NCI-H2107 (cell line): Measurements from ENCODE around the gene PBRM1.

Source experiments
- DNase-seq: peaks from one replicate; lab custom pipeline; 2025; lab: John Stamatoyannopoulos, UW

Gene PBRM1

DNA sequence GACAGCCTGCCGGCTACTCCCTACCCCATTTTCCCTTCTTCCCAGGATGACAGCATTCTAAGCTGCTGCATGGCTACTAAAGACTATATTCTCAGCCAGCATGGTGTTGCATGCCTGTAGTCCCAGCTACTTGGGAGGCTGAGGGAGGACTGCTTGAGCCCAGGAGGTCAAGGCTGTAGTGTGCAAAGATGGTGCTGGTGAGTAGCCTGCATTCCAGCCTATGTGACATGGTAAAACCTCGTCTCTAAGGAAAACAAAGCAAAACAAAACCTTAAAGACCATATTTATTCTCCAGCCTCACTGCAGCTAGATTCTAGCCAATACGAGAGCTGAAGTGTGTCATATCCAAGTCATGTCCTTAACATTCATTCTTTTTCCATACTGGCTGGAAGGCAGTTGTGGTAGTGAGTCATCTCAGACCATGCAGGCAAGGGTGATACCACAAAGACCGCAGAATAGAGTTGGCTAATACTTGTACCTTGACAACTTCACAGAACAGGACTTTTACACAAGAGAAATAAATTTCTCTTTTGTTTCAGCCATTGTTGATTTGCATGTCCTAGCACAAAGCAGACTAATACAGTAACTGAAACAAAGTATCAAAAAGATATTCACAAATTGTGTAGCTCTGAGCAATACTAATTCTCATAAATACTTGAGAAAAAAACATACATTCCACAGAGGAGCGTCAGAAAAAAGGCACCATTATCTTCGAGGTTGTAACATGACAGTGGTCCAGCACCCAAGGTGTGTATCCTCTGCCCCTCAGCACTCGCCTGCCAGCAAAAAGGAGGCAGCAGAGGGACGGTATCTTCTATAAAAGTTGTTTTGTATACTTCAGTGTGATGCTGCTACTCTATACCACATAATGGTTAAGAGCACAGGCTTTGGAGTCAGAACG, 14.8 kb downstream of the PBRM1 start:
- no peak for DNase-seq

DNA sequence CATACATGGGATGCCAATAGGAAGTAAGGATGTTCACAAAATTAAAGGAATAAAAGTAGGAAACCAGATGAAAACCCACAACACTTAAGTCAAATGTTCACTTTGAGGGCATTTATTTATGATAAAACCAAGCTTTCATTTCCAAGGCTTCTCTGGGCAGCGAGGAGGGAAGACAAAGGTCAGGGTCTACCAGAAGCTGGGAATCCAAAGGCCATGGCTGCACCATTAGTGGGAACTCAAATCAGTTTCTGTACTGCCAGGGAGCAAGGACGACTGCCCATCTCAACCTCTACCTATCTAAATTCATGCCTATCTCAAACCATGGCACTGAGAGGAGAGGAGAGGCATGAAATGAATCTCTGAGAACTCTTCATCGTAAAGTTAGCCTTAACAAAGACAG, 22.6 kb downstream of the PBRM1 start:
- no peak for DNase-seq

DNA sequence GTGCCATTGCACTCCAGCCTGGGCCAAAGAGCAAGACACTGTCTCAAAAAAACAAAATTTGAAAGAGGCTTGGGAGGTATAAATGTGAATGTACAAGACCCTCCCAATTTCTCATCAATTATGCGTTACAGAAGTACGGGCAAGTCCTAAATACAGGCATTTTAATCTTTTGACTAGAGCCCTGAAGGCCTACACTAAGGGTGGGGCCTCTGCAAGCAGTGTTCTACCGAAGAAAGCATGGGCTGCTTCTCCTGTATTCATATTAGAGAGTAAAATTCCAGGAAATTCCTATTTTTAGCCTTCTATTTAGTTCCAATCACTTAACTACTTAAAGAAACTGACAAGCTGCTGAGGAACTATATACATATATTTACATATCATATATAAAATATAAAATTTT, 25.7 kb downstream of the PBRM1 start:
- no peak for DNase-seq

DNA sequence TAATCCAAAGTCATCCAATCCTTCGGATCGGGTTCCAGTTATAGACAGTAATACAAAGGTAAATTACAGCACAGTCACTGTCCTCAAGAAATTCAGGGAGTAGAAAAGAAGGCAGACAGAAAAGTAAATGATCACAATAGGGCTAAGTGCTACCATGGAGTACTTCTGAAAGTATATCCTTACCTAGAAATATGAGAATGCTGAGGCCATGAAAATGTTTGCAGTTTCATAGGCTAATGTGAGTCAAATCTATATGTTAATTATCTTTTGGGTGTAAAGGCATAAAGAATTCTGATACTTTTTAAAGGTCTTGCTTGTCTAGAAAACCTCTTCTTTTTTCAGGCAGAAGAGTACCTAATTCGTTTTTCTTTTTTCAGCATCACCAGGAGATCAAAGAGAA, 29.8 kb downstream of the PBRM1 start:
- DNase-seq: no peak

DNA sequence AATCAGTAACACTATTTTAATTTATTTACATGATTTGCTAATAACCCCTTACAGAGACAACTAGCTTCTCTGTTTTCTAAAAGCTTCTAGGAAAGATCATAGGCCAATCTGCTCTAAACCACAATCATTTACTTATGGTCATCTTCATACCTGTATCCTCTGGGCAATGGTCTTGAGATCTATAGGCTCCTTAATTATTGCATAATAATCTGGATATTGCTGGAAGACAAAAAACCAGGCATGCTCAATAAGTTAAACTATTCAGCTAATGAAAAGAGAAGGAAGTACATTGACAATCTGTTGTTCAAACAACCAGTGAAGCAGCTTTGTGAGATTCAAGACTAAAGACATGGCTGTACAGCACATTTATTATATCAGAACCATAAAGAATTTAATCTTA, 34.1 kb downstream of the PBRM1 start:
- no peak for DNase-seq

DNA sequence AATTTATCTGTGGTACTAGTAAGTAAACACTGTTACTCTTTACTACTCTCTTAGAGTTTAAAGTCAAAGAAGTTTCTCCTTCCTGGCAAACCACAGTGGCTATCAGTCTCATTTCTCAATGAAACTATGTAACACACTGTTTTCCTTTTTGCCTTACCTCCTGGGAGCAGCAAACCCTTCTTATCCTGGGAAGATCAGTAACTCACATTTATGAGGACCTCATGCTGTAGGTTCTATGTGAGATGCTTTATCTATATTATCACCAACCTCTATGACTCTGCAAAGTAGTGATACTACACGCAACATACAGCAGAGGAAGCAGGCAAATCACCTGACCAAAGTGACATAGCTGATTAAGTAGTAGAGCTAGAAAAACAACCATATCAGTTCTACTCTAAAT, 35.3 kb downstream of the PBRM1 start:
- DNase-seq: no peak

DNA sequence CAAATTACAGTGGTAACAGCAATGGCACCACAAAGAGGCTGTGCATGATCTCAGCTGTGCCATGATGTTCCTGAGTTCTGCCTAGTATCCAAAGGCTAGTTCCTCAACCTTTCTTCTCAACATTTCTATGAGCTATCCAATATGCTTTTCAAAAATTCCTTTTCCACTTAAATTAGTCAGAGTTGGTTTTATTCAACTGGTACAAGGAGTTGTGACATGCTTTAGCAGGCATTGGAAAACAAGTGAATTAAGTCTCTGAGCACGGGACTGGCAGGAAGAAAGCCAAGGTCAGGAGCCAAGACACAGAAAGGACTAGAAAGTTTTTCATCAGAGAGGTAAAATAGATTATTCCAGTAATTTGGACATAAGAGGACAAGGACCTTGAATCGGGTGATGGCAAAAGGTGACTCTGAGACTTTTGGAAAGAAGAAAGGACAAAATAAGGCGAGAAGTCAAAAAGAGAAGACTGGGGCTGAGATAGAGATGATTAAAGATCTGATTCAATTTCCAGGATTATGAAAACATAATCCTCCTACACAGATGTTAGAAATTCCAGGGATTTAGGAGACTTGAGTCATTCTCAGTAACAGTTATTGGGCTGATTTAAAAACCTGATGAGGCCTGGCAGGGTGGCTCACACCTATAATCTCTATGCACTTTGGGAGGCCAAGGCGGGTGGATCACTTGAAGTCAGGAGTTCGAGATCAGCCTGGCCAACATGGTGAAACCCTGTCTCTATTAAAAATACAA, 36.1 kb downstream of the PBRM1 start:
- no peak for DNase-seq

DNA sequence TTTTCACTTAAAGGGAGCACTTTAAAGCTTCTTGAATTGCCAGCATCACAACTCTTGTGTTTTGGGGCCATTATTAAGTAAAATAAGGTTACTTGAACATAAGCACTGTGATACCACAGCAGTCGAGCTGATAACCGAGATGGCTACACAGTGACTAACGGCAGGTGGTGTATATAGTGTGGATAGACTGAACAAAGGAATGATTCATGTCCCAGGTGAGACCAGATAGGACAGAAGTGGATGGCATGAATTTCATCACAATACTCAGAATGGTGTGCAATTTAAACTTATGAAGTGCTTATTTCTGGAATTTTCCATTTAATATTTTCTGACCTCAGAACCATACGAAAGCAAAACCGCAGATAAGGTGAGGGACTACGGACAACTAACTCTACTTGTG, 40.2 kb downstream of the PBRM1 start:
- DNase-seq: no peak

DNA sequence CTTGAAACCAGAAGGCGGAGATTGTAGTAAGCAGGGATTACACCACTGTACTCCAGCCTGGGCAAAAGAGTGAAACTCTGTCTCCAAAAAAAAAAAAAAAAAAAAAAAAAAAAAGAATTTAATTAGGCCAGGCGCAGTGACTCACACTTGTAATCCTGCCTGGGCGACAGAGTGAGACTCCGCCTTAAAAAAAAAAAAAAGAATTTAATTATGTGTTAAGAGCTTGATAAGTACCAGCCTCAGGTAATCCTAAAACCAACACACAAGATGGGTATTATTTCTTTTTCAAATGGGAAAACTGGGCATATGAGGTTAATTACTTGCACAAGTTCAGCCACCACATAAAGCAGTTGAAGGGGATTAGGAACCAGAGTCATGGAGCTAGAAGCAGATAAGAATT, 49.0 kb downstream of the PBRM1 start:
- DNase-seq: peak; percentile 1

DNA sequence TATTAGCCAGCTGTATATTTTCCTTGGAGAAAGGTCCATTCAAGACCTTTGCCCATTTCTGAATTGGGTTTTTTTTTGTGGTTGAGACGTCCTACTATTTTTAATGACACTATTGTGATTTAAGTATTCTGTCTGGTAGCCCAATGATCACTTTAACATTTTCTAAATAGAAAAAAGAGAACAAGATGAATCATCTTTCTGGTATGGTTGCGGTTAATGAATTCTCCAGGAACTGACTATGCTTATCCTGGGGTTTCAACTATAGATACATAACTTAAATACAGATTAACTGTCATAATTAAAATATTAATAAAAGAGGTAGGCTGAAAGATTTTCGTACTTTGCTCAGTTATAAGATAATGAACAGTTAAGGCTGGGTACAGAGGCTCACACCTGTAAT, 51.9 kb downstream of the PBRM1 start:
- DNase-seq: no peak

DNA sequence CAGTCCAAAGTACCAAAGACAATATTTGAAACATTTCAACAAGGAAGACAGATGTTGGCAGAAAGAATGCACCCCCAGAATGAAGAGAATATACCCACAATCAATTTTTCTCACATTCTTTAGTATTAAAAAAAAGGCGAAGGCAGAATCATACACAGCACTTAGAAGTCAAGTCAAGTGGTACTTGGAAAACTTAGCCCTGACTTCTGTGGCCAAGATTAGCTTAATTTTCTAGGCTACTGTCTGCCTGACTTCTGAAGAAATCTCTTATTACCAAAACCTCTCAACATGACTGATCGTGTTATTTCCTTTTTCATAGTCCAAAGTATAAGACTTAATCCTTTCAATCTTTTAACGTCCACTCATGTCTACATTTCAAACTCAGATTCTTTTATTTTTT, 60.7 kb downstream of the PBRM1 start:
- no peak for DNase-seq

DNA sequence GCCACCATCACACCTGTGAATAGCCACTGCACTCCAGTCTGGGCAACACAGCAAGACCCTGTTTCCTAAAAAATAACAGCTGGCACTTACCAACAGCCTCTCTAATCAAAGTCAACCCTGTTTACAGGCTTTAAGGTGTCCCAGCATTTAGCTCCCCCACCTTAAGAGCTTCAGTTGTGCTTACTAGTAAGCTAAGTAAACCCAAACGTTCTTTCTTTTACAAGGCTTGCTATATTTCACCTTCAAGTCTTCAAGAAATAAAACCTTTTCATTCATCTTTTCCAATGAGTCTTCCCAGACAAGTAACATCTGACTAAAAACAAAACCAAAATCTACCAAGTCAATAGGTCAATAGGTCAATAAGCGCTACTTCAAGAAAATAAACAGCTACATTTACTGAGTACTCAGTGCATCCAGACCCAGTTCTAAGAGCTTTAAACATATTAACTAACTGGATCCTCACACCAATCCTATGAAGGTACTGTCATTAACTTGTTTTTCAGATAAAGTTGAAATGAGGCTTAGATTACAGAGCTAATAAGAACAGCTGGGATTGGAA, 62.4 kb downstream of the PBRM1 start:
- DNase-seq: no peak

DNA sequence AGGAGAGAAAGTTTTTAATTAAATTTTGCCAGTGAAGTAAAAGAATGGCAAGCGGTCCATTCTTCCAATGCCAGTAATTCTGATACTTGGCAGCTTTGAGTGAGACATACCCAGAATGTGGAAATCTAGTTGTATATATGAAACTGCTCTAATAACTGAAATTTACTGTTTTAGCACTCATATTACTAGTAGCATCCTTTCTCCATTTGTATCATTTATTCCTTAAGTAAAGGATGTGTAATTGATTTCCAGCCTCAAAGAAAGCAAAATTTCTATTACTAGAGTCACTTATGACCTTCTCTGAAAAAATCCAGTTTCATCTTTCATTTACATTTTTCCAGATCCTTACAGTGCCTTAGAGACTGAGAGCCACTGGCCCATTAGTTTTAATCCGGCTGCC, 65.1 kb downstream of the PBRM1 start:
- DNase-seq: no peak

DNA sequence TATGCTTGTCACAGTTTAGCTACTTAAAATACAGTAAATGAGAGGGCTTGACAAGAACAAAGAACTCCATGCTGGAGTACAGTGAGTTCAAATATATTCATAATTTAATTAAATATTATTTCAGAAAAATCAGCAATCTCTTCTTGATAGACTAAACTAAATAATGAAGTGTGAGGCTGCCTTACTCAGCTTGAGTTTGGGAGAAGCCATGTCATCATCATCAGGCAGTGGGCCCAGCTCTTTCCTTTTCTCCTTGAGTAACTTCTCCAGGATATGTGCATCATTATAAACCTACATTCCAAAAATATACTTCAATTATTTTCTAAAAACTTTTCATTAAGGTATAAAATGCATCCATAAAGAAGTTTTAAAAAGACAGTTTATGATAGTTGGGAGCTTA, 70.5 kb downstream of the PBRM1 start:
- DNase-seq: no peak

DNA sequence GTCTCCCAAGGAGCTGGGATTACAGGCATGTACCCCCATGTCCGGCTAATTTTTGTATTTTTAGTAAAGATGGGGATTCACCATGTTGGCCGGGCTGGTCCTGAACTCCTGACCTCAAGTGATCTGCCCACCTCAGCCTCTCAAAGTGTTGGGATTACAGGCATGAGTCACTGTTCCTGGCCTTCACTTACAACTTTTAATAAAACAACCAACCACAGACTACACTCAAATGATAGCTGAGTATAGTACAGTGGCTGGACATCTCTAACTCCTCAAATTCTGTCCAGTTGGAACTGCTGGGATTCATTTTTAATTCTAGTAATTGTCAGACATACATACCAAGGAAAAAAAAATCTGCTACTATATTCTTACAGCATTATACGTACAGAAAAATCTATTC, 71.0 kb downstream of the PBRM1 start:
- DNase-seq: no peak

DNA sequence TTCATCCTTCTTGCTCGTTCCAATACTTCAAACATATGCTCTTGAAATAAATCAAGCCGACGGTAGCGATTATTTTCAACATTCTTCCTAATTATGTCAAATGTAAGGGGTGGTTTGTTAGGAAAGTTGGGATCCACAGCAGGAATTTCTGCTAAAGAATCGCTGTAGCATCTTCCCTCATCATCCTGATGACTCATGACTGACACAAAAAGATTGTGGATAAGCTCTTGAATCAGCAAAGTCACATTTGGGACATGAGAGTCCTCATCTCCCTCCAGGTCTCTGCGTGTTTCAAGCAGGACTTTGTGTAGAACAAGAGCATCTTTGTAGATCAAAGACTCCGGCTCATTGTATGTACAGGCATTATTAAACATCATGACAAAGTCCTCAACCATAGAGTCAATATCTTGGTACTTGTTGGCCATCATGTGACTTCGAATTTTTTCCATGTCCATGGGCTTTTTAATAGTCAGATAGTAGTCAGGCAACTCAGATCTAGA, 76.3 kb downstream of the PBRM1 start:
- DNase-seq: no peak

DNA sequence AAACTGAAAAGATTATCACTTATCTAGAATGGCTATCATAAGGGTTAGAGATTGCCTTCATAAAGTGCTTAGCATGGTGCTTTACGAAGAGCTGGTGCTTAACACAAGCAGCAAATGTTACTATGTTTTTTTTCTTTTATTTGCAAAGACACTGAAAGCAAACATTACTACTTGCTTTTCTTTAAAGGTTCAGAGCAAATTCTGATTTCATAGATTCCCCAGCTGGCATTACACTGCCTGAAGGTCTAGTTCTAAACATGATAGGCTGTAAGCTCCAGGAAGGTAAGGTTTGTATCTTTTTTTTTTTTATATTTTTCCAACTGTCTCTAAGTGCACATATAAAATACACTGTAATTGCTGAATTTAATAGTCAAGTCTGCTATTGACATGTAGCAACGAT, 77.4 kb downstream of the PBRM1 start:
- DNase-seq: no peak

DNA sequence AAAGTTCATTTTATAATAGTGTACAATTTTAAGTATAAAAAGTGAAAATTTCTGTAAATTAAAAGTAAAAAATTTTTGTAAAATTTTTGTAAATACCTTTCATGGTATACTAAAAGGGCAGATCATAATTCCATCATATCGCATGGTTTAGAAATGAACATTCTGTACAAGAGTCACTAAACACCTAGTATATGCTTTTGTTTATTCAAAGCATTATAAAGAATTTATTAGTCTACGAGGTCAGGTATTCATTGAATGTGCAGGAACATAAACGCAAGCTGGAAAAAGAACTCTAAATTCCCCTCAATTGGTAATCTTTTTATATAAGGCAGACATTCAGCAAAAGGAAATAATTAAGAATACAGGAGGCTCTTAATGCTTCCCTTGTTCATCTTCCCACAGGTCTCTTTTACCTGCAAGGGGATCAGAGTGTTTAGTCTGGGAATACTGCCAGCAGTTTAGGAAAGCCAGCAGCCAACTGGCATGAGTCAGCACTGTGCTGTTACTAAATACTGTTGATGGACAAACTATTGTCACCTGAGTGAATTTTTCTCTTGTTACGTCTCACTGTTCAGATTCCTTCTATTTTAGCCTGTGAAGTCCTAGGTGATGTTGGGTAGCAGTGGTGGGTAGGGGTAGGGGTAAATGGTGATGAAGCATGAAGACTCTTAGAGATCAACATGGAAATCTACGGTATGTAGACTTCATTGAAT, 79.2 kb downstream of the PBRM1 start:
- peak; percentile 24 for DNase-seq

DNA sequence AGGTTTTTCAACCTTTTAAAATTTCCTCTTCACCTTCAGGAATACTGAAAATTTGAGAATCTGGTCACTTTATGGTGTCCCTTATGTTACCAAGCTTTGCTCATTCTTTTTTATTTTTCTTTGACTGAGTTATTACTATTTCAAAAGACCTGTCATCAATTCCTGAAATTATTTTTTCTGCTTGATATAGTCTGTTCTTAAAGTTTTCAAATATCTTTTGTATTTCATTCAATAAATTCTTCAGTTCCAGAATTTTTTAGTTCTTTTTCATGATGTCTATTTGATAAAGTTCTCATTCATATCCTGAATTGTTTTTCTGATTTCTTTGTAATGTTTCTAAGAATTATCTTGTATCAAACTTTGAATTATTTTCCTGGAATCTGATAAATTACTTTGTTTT, 85.5 kb downstream of the PBRM1 start:
- DNase-seq: no peak

DNA sequence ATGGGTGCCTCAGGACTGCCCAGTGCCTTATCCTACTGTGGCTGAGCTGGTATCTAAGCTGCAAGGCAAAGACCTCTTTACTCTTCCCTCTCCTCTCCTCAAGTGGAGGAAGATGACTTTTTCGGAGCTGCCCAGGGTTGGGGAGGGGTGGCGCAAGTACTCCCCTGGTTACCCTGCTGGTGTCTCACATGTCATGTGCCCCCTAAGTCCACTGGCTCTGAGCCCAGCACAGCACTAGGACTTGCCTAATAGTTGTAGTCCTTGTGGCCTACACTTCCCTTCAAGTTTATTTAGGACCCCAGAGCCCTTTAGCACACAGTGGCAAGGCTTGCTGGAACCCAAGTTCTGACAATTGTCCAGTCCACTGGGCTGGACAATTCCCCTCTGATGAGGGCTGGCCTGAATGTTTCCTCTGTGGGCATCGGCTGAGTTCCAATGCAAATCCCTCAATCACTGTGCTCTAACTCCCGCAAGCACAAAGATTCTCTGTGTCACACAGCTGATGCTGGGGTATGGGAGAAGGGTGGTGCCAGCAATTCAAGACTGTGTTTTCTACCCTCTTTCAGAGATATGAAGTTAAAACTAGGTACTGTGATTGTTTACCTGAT, 89.0 kb downstream of the PBRM1 start:
- no peak for DNase-seq

DNA sequence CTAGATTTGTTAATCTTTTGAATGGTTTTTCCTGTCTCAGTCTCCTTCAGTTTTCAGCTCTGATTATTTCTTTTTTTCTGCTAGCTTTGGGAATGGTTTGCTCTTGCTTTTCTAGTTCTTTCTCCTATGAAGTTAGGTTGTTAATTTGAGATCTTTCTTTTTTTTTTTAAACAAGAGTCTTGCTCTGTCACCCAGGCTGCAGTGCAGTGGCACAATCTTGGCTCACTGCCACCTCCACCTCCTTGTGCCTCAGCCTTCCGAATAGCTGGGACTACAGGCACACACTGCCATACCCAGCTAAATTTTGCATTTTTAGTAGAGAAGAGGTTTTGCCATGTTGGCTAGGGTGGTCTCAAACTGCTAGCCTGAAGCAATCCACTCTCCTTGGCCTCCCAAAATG, 92.6 kb downstream of the PBRM1 start:
- no peak for DNase-seq
